ENCODE measurements around the gene PCBP3. TPM values are rescaled to one million over a fixed set of nuclear protein-coding genes. Genes with fewer than 3 reads are reported as not detected.

The PCBP3 gene
- total and polyA plus RNA-seq, 10 of the 15 experiments (the other 5 are each of a cell fraction or from before 2014, with no cell fraction given), result 0.09 to 1.3 (median 0.46) TPM; not detected in 3

- Histone ChIP-seq H3K4me1 (ENCODE audit: control insufficient read depth, insufficient read depth, low read length) (no peaks in the 10 kb centered on the region; the same call in 1 of the 2 replicates), H3K4me2 (ENCODE audit: control insufficient read depth, insufficient read depth) (no peak overlapping the region), H4K20me1 (ENCODE audit: control insufficient read depth, insufficient read depth) (no peaks in the 10 kb centered on the region), H2AFZ (ENCODE audit: control insufficient read depth, low read depth, low read length) (no peak overlapping the region), H3K36me3 (ENCODE audit: control insufficient read depth in 2 of 2, insufficient read depth in 2 of 2, low read length in 1 of 2) (no peaks in the 10 kb centered on the region), H3K4me3 (no peak overlapping the region), H3K79me2 (ENCODE audit: control insufficient read depth, insufficient read depth, low read length) (no peaks in the 10 kb centered on the region), H3K9me3 (replicated peaks; ENCODE audit: control insufficient read depth, insufficient read depth, low read length) (no peaks in the 10 kb centered on the region), H3K27me3 (replicated peaks in 1 of 2; ENCODE audit: control insufficient read depth in 2 of 2, insufficient read depth in 2 of 2, low read length in 1 of 2) (no peaks in the 10 kb centered on the region; a peak in 1 of 4 replicates), H3K27ac (ENCODE audit: control insufficient read depth, insufficient read depth) (no peak overlapping the region), H3K9ac (ENCODE audit: control insufficient read depth, insufficient read depth, low read length) (no peak overlapping the region)
- RAD21 ChIA-PET (ENCODE audit: unreplicated experiment), result interaction anchor here (1.2 kb wide), 1 partner anchor 11 kb away, joined by 3 read pairs; no protein-coding TSS in a partner anchor
- intact Hi-C loops (cut with micrococcal nuclease; ENCODE audit: unreplicated experiment), result no loop called here
- CTCF ChIA-PET, result interaction anchor here (1.0 to 1.5 kb wide), 3 partner anchors 8 to 26 kb away, joined by 3 to 7 read pairs (median 5); no protein-coding TSS in a partner anchor
- in situ Hi-C loops (cut with MboI), result no loop called here
- no TSS peak for BruUV-seq (replicated peaks)
- no peak for ATAC-seq
- DNase-seq (ENCODE audit: low read depth, low spot score), result no peak
- TF ChIP-seq REST (IDR thresholded peaks at IDR 0.05; ENCODE audit: low read depth, low read length), result no peak
- no peak for TF ChIP-seq GATAD2B (conservative IDR thresholded peaks at IDR 0.05; ENCODE audit: low read depth)
- TF ChIP-seq TCF3 (IDR thresholded peaks at IDR 0.05; ENCODE audit: borderline replicate concordance, insufficient read depth, low read depth, low read length), result no peak
- no peak for TF ChIP-seq NFIC (IDR thresholded peaks at IDR 0.05; ENCODE audit: low read depth, low read length)
- TF ChIP-seq ZBTB4 (CRISPR knock-in tag; IDR thresholded peaks at IDR 0.05), result no peak
- no peak for TF ChIP-seq MAX (IDR thresholded peaks at IDR 0.05; ENCODE audit: low read depth, low read length)
- TF ChIP-seq RCOR1 (conservative IDR thresholded peaks at IDR 0.05; ENCODE audit: low read depth, low read length), result no peak
- no peak for TF ChIP-seq FOXK2 (IDR thresholded peaks at IDR 0.05)
- TF ChIP-seq SPI1 (IDR thresholded peaks at IDR 0.05; ENCODE audit: borderline replicate concordance, insufficient read depth, low read depth, low read length), result no peak
- no peak for TF ChIP-seq ZNF622 (IDR thresholded peaks at IDR 0.05)
- TF ChIP-seq CHD2 (IDR thresholded peaks at IDR 0.05; ENCODE audit: borderline replicate concordance, low read depth, low read length), result no peak
- no peak for TF ChIP-seq CHD1 (IDR thresholded peaks at IDR 0.05; ENCODE audit: low read depth, low read length)
- no peak for TF ChIP-seq SREBF1 (IDR thresholded peaks at IDR 0.05; ENCODE audit: low read length)
- no peak for TF ChIP-seq NKRF (conservative IDR thresholded peaks at IDR 0.05)
- no peak for TF ChIP-seq STAT1 (conservative IDR thresholded peaks at IDR 0.05)
- TF ChIP-seq HDGF (IDR thresholded peaks at IDR 0.05), result no peak
- no peak for TF ChIP-seq RB1 (IDR thresholded peaks at IDR 0.05; ENCODE audit: borderline replicate concordance)
- no peak for FAIRE-seq
- WGBS (ENCODE audit: insufficient coverage, insufficient replicate concordance, low lambda C conversion rate, missing lambda C conversion rate), result 27% methylated on average over 9 of the region's 10 CpGs
- SMC1A ChIA-PET (ENCODE audit: uncharacterized antibody, unreplicated experiment), result interaction anchor here (0.7 kb wide), 1 partner anchor 605 kb away, joined by 3 read pairs; no protein-coding TSS in a partner anchor
- POLR2A ChIA-PET, result no interaction called here
Observed at GRCh38 chr21:45889256-45889655, 245.7 kb downstream of the PCBP3 start.

Measured in GM12878 (cell line).